Measurements from ENCODE around the gene AQP2.

DNA sequence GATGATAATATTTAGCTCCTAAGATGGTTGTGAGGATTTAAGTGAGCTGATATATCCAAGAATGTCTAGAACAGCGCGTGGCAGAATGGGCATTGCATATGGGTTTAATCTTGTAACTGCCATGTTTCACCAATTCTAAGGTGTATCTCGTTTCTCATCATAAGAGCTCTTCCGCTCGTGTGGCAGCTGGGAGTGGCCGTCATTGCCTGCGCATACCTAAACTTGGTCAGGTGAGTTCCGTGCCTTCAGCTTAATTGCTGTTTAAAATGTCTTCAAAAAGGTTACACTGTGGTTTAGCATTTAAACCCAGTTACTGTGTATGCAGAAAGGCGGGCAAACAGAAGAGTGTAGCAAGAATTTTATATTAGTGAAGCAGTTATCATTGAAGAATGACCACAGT, 4.5 kb upstream of the AQP2 start:
- no peak for TF ChIP-seq POLR2AphosphoS5 (IDR thresholded peaks at IDR 0.05; ENCODE audit: low read depth, low read length)
- TF ChIP-seq TCF7L2 (IDR thresholded peaks at IDR 0.05; ENCODE audit: borderline replicate concordance, extremely low read depth, insufficient read depth, insufficient read length) = no peak
- no peak for TF ChIP-seq POLR2A (IDR thresholded peaks at IDR 0.05; ENCODE audit: borderline replicate concordance, extremely low read depth, insufficient read depth, insufficient read length)
- TF ChIP-seq, protein P1, sequence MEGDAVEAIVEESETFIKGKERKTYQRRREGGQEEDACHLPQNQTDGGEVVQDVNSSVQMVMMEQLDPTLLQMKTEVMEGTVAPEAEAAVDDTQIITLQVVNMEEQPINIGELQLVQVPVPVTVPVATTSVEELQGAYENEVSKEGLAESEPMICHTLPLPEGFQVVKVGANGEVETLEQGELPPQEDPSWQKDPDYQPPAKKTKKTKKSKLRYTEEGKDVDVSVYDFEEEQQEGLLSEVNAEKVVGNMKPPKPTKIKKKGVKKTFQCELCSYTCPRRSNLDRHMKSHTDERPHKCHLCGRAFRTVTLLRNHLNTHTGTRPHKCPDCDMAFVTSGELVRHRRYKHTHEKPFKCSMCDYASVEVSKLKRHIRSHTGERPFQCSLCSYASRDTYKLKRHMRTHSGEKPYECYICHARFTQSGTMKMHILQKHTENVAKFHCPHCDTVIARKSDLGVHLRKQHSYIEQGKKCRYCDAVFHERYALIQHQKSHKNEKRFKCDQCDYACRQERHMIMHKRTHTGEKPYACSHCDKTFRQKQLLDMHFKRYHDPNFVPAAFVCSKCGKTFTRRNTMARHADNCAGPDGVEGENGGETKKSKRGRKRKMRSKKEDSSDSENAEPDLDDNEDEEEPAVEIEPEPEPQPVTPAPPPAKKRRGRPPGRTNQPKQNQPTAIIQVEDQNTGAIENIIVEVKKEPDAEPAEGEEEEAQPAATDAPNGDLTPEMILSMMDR (IDR thresholded peaks at IDR 0.05 in 2 of 3, conservative IDR thresholded peaks at IDR 0.05 in 1 of 3; ENCODE audit: borderline replicate concordance in 1 of 3, insufficient read depth in 1 of 3, low read depth in 2 of 3, low read length in 2 of 3) = no peak

Measured in HCT116 (cell line).